Measurements from ENCODE around the gene MINDY1.

The MINDY1 gene

DNA sequence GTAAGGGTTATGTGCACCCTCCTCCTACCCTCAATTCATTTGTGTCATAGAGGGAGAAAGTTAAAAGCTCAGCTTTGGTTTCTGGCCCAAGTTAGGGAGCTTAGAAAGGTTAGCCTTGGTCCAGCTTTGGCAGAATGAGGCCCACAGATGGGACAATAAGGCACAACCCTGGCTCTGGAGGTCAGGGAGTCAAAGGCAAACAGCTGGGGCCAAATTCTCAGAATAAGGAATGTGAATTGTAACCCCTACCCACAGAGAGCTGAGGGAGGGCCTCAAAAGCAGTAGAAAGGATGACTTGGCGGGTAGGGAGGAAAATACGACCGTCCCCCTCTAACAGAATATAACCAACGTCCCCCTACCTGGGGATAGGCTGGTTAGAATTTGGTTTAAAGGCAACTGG, 41.1 kb downstream of the MINDY1 start:
- DNase-seq (ENCODE audit: low spot score): no peak

DNA sequence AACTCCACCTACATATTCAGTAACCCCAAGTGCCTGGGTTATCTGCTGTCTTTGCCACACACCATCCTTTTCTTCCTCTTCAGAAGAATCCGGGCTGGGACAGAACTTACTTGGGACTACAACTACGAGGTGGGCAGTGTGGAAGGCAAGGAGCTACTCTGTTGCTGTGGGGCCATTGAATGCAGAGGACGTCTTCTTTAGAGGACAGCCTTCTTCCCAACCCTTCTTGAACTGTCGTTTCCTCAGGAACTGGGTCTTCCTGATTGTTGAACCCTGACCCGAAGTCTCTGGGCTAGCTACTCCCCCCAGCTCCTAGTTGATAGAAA, 42.6 kb downstream of the MINDY1 start:
- DNase-seq (ENCODE audit: low spot score): no peak

DNA sequence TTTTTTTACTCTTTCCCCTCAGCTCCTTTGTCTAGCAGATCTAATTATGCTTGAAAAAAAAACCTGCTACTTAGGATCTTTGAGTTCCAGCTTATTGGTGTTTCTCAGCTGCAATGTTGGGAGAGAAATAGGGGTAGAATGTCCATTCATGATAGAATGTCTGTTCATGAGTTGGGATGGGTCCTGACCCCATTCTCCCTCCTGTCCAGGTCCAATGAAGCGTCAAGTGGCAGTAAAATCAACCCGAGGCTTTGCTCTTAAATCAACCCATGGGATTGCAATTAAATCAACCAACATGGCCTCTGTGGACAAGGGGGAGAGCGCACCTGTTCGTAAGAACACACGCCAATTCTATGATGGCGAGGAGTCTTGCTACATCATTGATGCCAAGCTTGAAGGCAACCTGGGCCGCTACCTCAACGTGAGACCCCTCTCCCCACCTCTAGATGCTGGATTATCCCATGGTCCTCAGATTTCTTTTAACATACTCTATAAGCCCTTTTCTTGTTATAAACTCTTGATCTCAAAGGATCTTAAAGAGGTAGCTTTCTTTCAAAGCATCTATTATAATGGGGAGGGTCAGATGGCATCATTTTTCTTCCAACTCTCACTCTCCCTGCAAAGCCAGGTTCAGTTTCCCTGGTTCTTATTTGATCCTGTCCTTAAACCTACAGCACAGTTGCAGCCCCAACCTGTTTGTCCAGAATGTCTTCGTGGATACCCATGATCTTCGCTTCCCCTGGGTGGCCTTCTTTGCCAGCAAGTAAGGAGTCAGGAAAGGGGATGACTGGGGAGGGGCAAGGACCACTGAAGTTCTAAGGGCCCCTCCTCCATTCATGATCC, 43.2 kb downstream of the MINDY1 start:
- no peak for DNase-seq (ENCODE audit: low spot score)

DNA sequence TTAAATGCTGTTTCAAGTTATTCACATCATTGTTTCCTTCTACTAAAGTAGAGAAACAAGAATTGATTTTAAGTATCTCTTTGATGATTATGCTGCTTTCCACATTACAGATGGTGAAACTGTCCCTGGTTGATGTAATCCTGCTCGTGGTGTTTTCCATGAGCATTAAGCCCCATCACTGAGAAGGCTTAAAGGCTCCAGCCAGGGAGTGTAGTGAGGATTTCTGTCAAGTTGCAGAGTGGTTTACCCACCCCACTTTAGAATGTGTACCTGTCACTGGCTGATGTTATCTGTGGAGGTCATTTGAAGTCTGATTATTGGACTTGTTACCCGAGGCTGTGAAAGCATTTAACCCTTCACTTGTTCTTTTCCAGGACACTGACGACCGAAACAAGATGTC, 44.9 kb downstream of the MINDY1 start:
- DNase-seq (ENCODE audit: low spot score): no peak

DNA sequence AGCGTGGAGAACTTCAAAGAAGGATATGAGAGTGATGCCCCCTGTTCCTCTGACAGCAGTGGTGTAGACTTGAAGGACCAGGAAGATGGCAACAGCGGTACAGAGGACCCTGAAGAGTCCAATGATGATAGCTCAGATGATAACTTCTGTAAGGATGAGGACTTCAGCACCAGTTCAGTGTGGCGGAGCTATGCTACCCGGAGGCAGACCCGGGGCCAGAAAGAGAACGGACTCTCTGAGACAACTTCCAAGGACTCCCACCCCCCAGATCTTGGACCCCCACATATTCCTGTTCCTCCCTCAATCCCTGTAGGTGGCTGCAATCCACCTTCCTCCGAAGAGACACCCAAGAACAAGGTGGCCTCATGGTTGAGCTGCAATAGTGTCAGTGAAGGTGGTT, 46.1 kb downstream of the MINDY1 start:
- DNase-seq (ENCODE audit: low spot score): no peak

GRCh38 chr1:150957666-150958065, 49.0 kb downstream of the MINDY1 start:
- no peak for DNase-seq (ENCODE audit: low spot score)

- no peak for DNase-seq (ENCODE audit: low spot score)
Observed at GRCh38 chr1:150955280-150955679, 51.4 kb downstream of the MINDY1 start.

DNA sequence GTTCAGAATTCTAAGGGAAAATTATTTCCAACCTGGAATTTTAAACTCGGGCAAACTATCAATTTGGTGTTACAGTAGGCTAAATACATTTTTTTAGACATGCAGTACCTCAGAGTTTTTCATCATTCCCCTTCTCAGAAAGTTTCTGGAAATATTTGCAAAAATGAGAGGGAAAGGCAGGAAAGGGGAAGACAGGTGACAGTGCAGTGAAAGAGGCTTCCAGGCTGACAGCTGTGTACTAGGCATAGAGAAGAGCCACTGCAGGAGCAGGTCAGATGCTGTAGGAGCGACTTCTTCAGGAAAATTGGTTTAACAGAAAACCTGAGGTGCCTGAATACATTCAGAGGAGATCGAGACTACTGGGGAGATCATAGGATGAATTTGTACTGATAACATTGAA, 52.0 kb downstream of the MINDY1 start:
- DNase-seq (ENCODE audit: low spot score): no peak
